Upper lobe of left lung (tissue), 4 donors: ENCODE results near the gene TEDC1.

ENCODE experiments used
- EP300 ChIP-seq, 4 donors: sonication (generic); formaldehyde crosslinking; IDR thresholded peaks; one replicate each; pipeline ENCODE4 v1.5.1; 2017; ENCODE audit warnings: antibody characterized with exemption in 4 of 4, control low read depth in 2 of 4
- POLR2A ChIP-seq, 4 donors: fragments of 450-650 bp; IDR thresholded peaks; one replicate each; pipeline ENCODE4 v1.5.1; 2016 to 2017; ENCODE audit warnings: antibody characterized with exemption in 4 of 4, mild to moderate bottlenecking in 2 of 4
- POLR2AphosphoS5 ChIP-seq, 2 donors: sonication (generic); formaldehyde crosslinking; IDR thresholded peaks; one replicate each; pipeline ENCODE4 v1.5.1; 2017; ENCODE audit warnings: antibody characterized with exemption in 2 of 2
- TF ChIP-seq, protein P1 (sequence below), 6 experiments: fragments of 450-650 bp in 4 of 6; fragments of 200-600 bp in 2 of 6; sonication (generic) in 2 of 6; IDR thresholded peaks; one replicate each; pipeline ENCODE4 v1.5.1; 2016 to 2019; ENCODE audit warnings: antibody characterized with exemption in 6 of 6

DNA sequence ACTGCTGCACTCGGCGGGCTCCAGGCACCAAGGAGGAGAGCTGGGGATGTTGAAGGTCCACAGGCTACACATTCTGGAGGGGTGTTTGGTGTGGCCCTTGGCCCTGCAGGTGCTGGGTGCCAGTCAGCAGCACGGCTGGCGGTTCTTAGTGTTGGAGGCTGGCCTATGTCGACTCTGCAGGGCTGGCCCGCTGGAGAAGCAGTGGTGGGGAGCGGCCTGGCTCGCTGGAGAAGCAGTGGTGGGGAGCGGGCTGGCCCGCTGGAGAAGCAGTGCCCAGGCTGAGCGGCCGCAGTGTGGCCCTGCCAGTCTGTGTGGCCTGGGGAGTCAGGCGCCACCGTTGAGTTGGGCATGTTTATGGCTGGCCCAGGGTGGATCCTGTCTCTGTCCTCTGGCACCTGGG is 44.1 kb upstream of the TEDC1 start:
- TF ChIP-seq, protein P1, sequence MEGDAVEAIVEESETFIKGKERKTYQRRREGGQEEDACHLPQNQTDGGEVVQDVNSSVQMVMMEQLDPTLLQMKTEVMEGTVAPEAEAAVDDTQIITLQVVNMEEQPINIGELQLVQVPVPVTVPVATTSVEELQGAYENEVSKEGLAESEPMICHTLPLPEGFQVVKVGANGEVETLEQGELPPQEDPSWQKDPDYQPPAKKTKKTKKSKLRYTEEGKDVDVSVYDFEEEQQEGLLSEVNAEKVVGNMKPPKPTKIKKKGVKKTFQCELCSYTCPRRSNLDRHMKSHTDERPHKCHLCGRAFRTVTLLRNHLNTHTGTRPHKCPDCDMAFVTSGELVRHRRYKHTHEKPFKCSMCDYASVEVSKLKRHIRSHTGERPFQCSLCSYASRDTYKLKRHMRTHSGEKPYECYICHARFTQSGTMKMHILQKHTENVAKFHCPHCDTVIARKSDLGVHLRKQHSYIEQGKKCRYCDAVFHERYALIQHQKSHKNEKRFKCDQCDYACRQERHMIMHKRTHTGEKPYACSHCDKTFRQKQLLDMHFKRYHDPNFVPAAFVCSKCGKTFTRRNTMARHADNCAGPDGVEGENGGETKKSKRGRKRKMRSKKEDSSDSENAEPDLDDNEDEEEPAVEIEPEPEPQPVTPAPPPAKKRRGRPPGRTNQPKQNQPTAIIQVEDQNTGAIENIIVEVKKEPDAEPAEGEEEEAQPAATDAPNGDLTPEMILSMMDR (IDR thresholded peaks at IDR 0.05) = no peak
- no peak for TF ChIP-seq POLR2AphosphoS5 (IDR thresholded peaks at IDR 0.05)
- no peak for TF ChIP-seq POLR2A (IDR thresholded peaks at IDR 0.05)
- no peak for TF ChIP-seq EP300 (IDR thresholded peaks at IDR 0.05)
